Activated CD4-positive, alpha-beta memory T cell treated with anti-CD3 and anti-CD28 coated beads, Interleukin-2, amount 10 ng/mL, durations not matched to agents 7 days and 5 days (primary cell): ENCODE measurements around the gene OVCH1. TPM values are rescaled to one million over a fixed set of nuclear protein-coding genes. Genes with fewer than 3 reads are reported as not detected.

ENCODE experiments used
- CTCF ChIA-PET: fragments of 350-600 bp; sonication (Branson Sonifier 250); formaldehyde crosslinking; loops from one replicate; lab custom pipeline; 2021; ENCODE audit warnings: antibody characterized with exemption, inconsistent platforms; lab: Charles Lee
- POLR2A ChIA-PET: fragments of 350-600 bp; sonication (Branson Sonifier 250); formaldehyde crosslinking; loops from one replicate; lab custom pipeline; 2021; ENCODE audit warnings: antibody characterized with exemption; lab: Charles Lee
- DNase-seq: peaks from one replicate; pipeline ENCODE4 v3.0.0-alpha.2; 2020
- H3K27ac Mint-ChIP-seq: one replicate; pipeline ENCODE4 v1.8.0; 2021; ENCODE audit warnings: mild to moderate bottlenecking, mixed read lengths
- H3K27me3 Mint-ChIP-seq: one replicate; pipeline ENCODE4 v1.8.0; 2021; ENCODE audit warnings: mixed read lengths
- H3K36me3 Mint-ChIP-seq: one replicate; pipeline ENCODE4 v1.8.0; 2021; ENCODE audit warnings: low read depth, mixed read lengths
- H3K4me1 Mint-ChIP-seq: one replicate; pipeline ENCODE4 v1.8.0; 2021; ENCODE audit warnings: mixed read lengths
- H3K4me3 Mint-ChIP-seq: one replicate; pipeline ENCODE4 v1.8.0; 2021; ENCODE audit warnings: mild to moderate bottlenecking, mixed read lengths
- H3K9me3 Mint-ChIP-seq: one replicate; pipeline ENCODE4 v1.8.0; 2021; ENCODE audit warnings: mixed read lengths
- total RNA-seq, 2 experiments: library from RNA; stranded (reverse); gene quantifications; one replicate each; pipeline ENCODE4 v1.2.3, GENCODE V29; 2021

Gene OVCH1
- total RNA-seq = not detected

DNA sequence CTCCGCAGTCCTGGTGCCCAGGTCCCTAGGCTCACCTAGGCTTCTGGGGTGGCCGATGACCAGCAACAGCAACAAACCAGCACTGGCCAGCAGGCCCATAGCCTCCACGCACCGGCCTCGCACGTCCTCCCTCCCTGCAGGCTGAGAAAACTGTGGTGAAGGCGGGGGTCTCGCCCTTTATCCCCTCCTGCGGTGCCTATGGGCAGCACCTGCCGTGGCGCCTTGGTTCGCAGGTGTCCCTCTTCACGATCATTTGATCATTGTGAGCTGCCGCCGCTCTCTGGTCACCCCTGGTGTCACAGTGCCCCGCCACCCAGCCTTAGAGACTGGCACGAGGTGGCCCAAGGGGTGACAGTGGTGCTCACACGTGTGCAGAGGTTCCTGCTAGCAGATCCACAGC is at the start of gene OVCH1:
Gene OVCH1, minus strand, starts transcription at position 99 of the 400 bp plus-strand sequence. Its CDS starts 0 bp downstream, at position 99.
- H3K4me3 Mint-ChIP-seq = no peak within 1 kb of the TSS
- ChIA-PET POLR2A (no interaction called here), CTCF (no interaction called here)
- H3K27me3 Mint-ChIP-seq = peaks cover 6% of the 10 kb centered on the region
- H3K27ac Mint-ChIP-seq = no peak within 1 kb of the TSS
- H3K9me3 Mint-ChIP-seq = no peaks in the 10 kb centered on the region
- no peaks in the 10 kb centered on the region for H3K36me3 Mint-ChIP-seq
- no peaks in the 10 kb centered on the region for H3K4me1 Mint-ChIP-seq
- no peak for DNase-seq

- H3K4me3 Mint-ChIP-seq = no peak overlapping the region
- ChIA-PET CTCF (interaction anchor here (1.2 kb wide), 1 partner anchor 1300 kb away, joined by 3 read pairs; no protein-coding TSS in a partner anchor), POLR2A (no interaction called here)
- H3K27me3 Mint-ChIP-seq = no peaks in the 10 kb centered on the region
- H3K27ac Mint-ChIP-seq = no peak overlapping the region
- H3K9me3 Mint-ChIP-seq = no peaks in the 10 kb centered on the region
- H3K4me1 Mint-ChIP-seq = no peaks in the 10 kb centered on the region
- H3K36me3 Mint-ChIP-seq = no peaks in the 10 kb centered on the region
- no peak for DNase-seq
Measured at GRCh38 chr12:29547151-29547632, 49.7 kb upstream of the OVCH1 start.

DNA sequence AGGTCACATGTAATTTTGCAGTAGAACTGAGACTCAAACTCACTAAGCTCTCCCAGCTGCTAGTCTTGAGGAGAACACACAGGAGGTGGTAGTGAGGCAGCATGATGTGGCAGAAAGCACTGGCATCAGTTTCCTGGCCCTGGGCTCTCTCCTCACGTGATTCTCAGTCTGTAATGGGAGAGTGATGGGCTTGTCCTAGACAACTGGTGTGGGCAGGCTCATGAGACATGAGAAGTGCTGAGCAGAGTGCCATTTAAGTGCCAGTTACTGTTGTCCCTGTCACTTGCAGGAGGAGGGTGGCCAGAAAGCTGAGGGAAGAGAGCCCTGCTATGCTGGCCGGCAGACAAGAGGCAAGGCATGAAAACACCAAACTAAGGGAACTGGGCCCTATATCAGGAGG is 48.5 kb upstream of the OVCH1 start:
- no peak for DNase-seq
- no peaks in the 10 kb centered on the region for H3K4me1 Mint-ChIP-seq
- ChIA-PET POLR2A (no interaction called here), CTCF (no interaction called here)
- H3K27ac Mint-ChIP-seq = no peak overlapping the region
- H3K9me3 Mint-ChIP-seq = no peaks in the 10 kb centered on the region
- no peaks in the 10 kb centered on the region for H3K27me3 Mint-ChIP-seq
- no peak overlapping the region for H3K4me3 Mint-ChIP-seq
- no peaks in the 10 kb centered on the region for H3K36me3 Mint-ChIP-seq

DNA sequence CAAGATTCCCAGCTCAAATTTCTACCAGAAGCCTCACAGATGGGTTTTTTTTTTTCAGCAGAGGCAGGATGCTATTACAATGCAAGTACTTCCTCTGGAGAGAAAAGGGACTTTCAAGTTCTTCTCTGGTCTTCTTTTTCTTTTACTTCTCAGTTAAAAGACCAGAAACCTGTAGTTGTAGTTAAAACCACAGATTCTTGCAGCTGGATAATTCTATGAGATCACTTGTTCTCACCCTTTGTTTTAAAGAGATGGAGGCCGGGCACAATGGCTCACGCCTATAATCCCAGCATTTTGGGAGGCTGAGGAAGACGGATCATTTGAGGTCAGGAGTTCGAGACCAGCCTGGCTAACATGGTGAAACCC is 47.6 kb upstream of the OVCH1 start:
- Mint-ChIP-seq H3K27ac (no peak overlapping the region), H3K36me3 (no peaks in the 10 kb centered on the region), H3K4me3 (no peak overlapping the region), H3K4me1 (no peaks in the 10 kb centered on the region), H3K9me3 (no peaks in the 10 kb centered on the region), H3K27me3 (no peaks in the 10 kb centered on the region)
- CTCF ChIA-PET = no interaction called here
- POLR2A ChIA-PET = no interaction called here
- no peak for DNase-seq

GRCh38 chr12:29544428-29545101 is 47.1 kb upstream of the OVCH1 start:
- ChIA-PET POLR2A (no interaction called here), CTCF (no interaction called here)
- no peaks in the 10 kb centered on the region for H3K9me3 Mint-ChIP-seq
- peaks cover 1% of the 10 kb centered on the region for H3K27me3 Mint-ChIP-seq
- no peak for DNase-seq
- no peak overlapping the region for H3K4me3 Mint-ChIP-seq
- no peak overlapping the region for H3K27ac Mint-ChIP-seq
- H3K36me3 Mint-ChIP-seq = no peaks in the 10 kb centered on the region
- no peaks in the 10 kb centered on the region for H3K4me1 Mint-ChIP-seq

DNA sequence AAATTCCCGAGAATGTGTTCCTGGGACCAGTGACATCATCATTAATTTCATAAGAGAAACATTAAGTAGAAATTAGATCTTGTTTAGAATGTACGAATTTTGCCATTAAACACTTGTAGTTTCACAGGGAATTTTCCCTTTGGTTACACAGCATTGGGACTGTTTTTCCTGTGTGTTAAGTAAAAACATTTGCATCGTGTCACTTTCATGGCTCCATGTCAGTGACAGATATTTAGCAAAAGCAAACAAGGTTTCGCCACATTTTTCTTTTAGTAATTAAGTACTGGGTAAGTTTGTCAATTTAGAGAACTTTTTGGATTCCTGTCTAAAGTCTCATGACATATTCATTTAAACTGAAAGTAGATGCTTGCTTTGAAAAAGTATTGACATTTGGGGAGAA is 45.5 kb upstream of the OVCH1 start:
- CTCF ChIA-PET = no interaction called here
- H3K36me3 Mint-ChIP-seq = no peaks in the 10 kb centered on the region
- no peaks in the 10 kb centered on the region for H3K4me1 Mint-ChIP-seq

DNA sequence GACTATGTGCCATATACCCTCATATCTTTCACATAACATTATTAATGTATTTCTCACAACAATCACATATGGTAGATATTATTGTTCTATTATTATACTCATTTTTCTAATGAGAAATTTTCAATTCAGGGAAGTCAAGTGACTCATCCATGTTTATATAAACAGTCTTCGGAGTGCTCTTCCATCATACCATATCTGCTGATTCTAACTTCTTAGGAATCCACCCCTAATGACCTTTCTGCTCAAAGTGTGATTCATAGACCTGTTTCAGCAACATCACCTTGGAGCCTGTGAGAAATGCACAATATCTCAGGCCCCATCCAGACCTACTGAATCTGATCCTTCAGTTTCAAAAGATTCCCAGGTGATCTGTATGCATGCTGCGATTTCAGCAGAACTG is 39.8 kb upstream of the OVCH1 start:
- Mint-ChIP-seq H3K4me1 (no peaks in the 10 kb centered on the region), H3K4me3 (no peak overlapping the region), H3K27ac (no peak overlapping the region), H3K27me3 (peaks cover 13% of the 10 kb centered on the region), H3K36me3 (no peaks in the 10 kb centered on the region), H3K9me3 (no peaks in the 10 kb centered on the region)
- no peak for DNase-seq
- ChIA-PET POLR2A (no interaction called here), CTCF (no interaction called here)

More for the DNA sequence above, 45.5 kb upstream of the OVCH1 start:
- Mint-ChIP-seq H3K4me3 (no peak overlapping the region), H3K27me3 (peaks cover 1% of the 10 kb centered on the region), H3K9me3 (no peaks in the 10 kb centered on the region), H3K27ac (no peak overlapping the region)
- no peak for DNase-seq
- POLR2A ChIA-PET = no interaction called here

DNA sequence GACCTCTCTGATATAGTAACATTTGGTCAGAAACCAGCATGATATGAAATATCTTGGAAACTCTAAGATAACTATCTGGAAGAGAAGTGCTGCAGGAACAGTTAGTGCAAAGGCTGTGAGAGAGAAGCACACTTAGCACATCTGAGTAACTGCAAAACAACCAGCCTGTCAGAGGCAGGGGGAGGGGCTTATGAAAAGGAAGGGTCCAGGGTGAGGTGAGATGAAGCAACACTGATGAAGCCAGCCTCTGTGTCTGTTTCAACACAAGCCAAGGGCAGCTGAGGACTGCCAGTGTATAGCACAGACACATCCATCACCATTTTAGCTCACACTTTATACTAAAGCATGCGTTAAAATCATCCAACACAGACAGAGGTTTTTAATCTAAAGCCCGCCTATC is 37.4 kb upstream of the OVCH1 start:
- Mint-ChIP-seq H3K9me3 (no peaks in the 10 kb centered on the region), H3K27ac (no peak overlapping the region), H3K4me1 (no peaks in the 10 kb centered on the region), H3K4me3 (no peak overlapping the region), H3K27me3 (peaks cover 25% of the 10 kb centered on the region), H3K36me3 (no peaks in the 10 kb centered on the region)
- ChIA-PET POLR2A (no interaction called here), CTCF (no interaction called here)
- no peak for DNase-seq

GRCh38 chr12:29533815-29534489 is 36.5 kb upstream of the OVCH1 start:
- no peak for DNase-seq
- Mint-ChIP-seq H3K27ac (no peak overlapping the region), H3K9me3 (no peaks in the 10 kb centered on the region), H3K36me3 (no peaks in the 10 kb centered on the region), H3K27me3 (peaks cover 28% of the 10 kb centered on the region), H3K4me3 (no peak overlapping the region), H3K4me1 (no peaks in the 10 kb centered on the region)
- ChIA-PET POLR2A (no interaction called here), CTCF (no interaction called here)

- H3K4me3 Mint-ChIP-seq = no peak overlapping the region
- DNase-seq = no peak
- no peaks in the 10 kb centered on the region for H3K9me3 Mint-ChIP-seq
- H3K4me1 Mint-ChIP-seq = no peaks in the 10 kb centered on the region
- peaks cover 30% of the 10 kb centered on the region for H3K27me3 Mint-ChIP-seq
- ChIA-PET CTCF (no interaction called here), POLR2A (no interaction called here)
- no peaks in the 10 kb centered on the region for H3K36me3 Mint-ChIP-seq
- no peak overlapping the region for H3K27ac Mint-ChIP-seq
Measured at GRCh38 chr12:29531471-29531870, 34.0 kb upstream of the OVCH1 start.

- POLR2A ChIA-PET = no interaction called here
- H3K27ac Mint-ChIP-seq = no peak overlapping the region
- DNase-seq = no peak
- peaks cover 30% of the 10 kb centered on the region for H3K27me3 Mint-ChIP-seq
- no peak overlapping the region for H3K4me3 Mint-ChIP-seq
- CTCF ChIA-PET = no interaction called here
- no peaks in the 10 kb centered on the region for H3K36me3 Mint-ChIP-seq
- no peaks in the 10 kb centered on the region for H3K4me1 Mint-ChIP-seq
- H3K9me3 Mint-ChIP-seq = no peaks in the 10 kb centered on the region
Measured at GRCh38 chr12:29530436-29530835, 33.0 kb upstream of the OVCH1 start.

GRCh38 chr12:29528161-29528560 is 30.7 kb upstream of the OVCH1 start:
- peaks cover 26% of the 10 kb centered on the region for H3K27me3 Mint-ChIP-seq
- POLR2A ChIA-PET = no interaction called here
- no peaks in the 10 kb centered on the region for H3K4me1 Mint-ChIP-seq
- H3K9me3 Mint-ChIP-seq = no peaks in the 10 kb centered on the region
- no peak overlapping the region for H3K4me3 Mint-ChIP-seq
- CTCF ChIA-PET = interaction anchor here (1.8 kb wide), 1 partner anchor 9 kb away, joined by 6 read pairs; no protein-coding TSS in a partner anchor
- DNase-seq = no peak
- H3K36me3 Mint-ChIP-seq = no peaks in the 10 kb centered on the region
- H3K27ac Mint-ChIP-seq = no peak overlapping the region

DNA sequence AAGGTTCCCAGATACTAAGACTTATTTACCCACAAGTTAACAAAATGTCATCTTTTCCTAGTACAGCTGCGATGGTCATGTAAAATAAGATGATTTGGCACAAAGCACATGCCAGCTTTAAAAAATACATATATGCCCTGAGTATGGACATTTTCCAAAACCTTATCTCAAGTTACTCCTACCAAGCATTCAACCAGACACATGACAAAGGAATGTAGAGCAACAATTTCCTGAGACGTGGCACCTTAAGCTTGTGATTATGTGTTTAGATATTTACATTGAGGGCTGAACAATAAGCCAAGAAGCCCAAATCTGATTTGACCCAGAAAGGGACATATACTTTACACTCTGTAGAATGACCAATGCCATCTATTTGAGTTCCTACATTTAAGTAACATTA is 24.5 kb upstream of the OVCH1 start:
- no peak overlapping the region for H3K4me3 Mint-ChIP-seq
- peaks cover 2% of the 10 kb centered on the region for H3K27me3 Mint-ChIP-seq
- H3K4me1 Mint-ChIP-seq = no peaks in the 10 kb centered on the region
- no peak overlapping the region for H3K27ac Mint-ChIP-seq
- ChIA-PET CTCF (interaction anchor here (1.1 kb wide), 1 partner anchor 14 kb away, joined by 3 read pairs; no protein-coding TSS in a partner anchor), POLR2A (no interaction called here)
- no peak for DNase-seq
- H3K9me3 Mint-ChIP-seq = no peaks in the 10 kb centered on the region
- H3K36me3 Mint-ChIP-seq = no peaks in the 10 kb centered on the region
